Neural progenitor cell (in vitro differentiated cells): ENCODE data around the gene MPZL1. TPM values are rescaled to one million over a fixed set of nuclear protein-coding genes. Genes with fewer than 3 reads are reported as not detected.

Experiments used
- DNase-seq: peaks from one replicate; pipeline ENCODE4 v3.0.0-alpha.2; 2016; ENCODE audit warnings: low spot score
- H2AFZ ChIP-seq: fragments of 200-600 bp; sonication (generic); replicated peaks from 2 replicates; pipeline ENCODE4 v1.6.1; 2016; ENCODE audit warnings: antibody characterized with exemption
- H3F3A ChIP-seq: fragments of 200-600 bp; sonication (generic); 2 replicates; pipeline ENCODE4 v1.6.1; 2016; ENCODE audit warnings: antibody characterized with exemption, low read depth
- H3K27ac ChIP-seq: fragments of 200-600 bp; sonication (generic); 2 replicates; pipeline ENCODE4 v1.5.1; 2016; ENCODE audit warnings: mild to moderate bottlenecking
- H3K27me3 ChIP-seq: fragments of 200-600 bp; sonication (generic); 2 replicates; pipeline ENCODE4 v1.6.1; 2016; ENCODE audit warnings: mild to moderate bottlenecking, moderate library complexity
- H3K36me3 ChIP-seq: fragments of 200-600 bp; sonication (generic); 2 replicates; pipeline ENCODE4 v1.5.1; 2016
- H3K4me1 ChIP-seq: fragments of 200-600 bp; sonication (generic); 2 replicates; pipeline ENCODE4 v1.6.1; 2016; ENCODE audit warnings: mixed run types
- H3K4me2 ChIP-seq: fragments of 200-600 bp; sonication (generic); 2 replicates; pipeline ENCODE4 v1.6.1; 2016
- H3K4me3 ChIP-seq: fragments of 200-600 bp; sonication (generic); 2 replicates; pipeline ENCODE4 v1.5.1; 2016
- H3K79me2 ChIP-seq: fragments of 200-600 bp; sonication (generic); 2 replicates; pipeline ENCODE4 v1.6.1; 2016; ENCODE audit warnings: low read depth
- H3K9ac ChIP-seq: fragments of 200-600 bp; sonication (generic); 2 replicates; pipeline ENCODE4 v1.6.1; 2016
- H3K9me3 ChIP-seq: fragments of 200-600 bp; sonication (generic); 2 replicates; pipeline ENCODE4 v1.5.1; 2016; ENCODE audit warnings: low read depth
- H4K20me1 ChIP-seq: fragments of 200-600 bp; sonication (generic); 2 replicates; pipeline ENCODE4 v1.6.1; 2016; ENCODE audit warnings: low read depth
- H3K27ac Mint-ChIP-seq: 3 replicates; pipeline ENCODE4 v1.8.0; 2021; ENCODE audit warnings: mixed read lengths
- H3K27me3 Mint-ChIP-seq: 2 replicates; pipeline ENCODE4 v1.8.0; 2022; ENCODE audit warnings: low read depth, mild to moderate bottlenecking, inconsistent platforms, moderate library complexity, mixed read lengths; ENCODE audit not compliant: insufficient read depth
- H3K36me3 Mint-ChIP-seq: 3 replicates; pipeline ENCODE4 v1.8.0; 2021; ENCODE audit warnings: mixed read lengths
- H3K4me1 Mint-ChIP-seq: 3 replicates; pipeline ENCODE4 v1.8.0; 2021; ENCODE audit warnings: mixed read lengths
- H3K4me3 Mint-ChIP-seq: 3 replicates; pipeline ENCODE4 v1.8.0; 2021; ENCODE audit warnings: mild to moderate bottlenecking, moderate library complexity, mixed read lengths
- H3K9me3 Mint-ChIP-seq: 3 replicates; pipeline ENCODE4 v1.8.0; 2020; ENCODE audit warnings: mixed read lengths
- EZH2 ChIP-seq: fragments of 200-600 bp; sonication (generic); IDR thresholded peaks from 2 replicates; pipeline ENCODE4 v1.6.1; 2017; ENCODE audit warnings: antibody characterized with exemption, mild to moderate bottlenecking, moderate library complexity
- EZH2phosphoT487 ChIP-seq: fragments of 200-600 bp; sonication (generic); IDR thresholded peaks from 2 replicates; pipeline ENCODE4 v1.6.1; 2017; ENCODE audit warnings: antibody characterized with exemption
- total RNA-seq: library from RNA; depleted of rRNA; stranded (reverse); fragments of >200 nt; gene quantifications from 2 replicates; pipeline ENCODE4 v1.2.3, GENCODE V29; 2015; ENCODE audit warnings: low replicate concordance
- TF ChIP-seq, protein P1 (sequence below): fragments of 200-600 bp; sonication (generic); IDR thresholded peaks from 2 replicates; pipeline ENCODE4 v1.5.1; 2017; ENCODE audit warnings: antibody characterized with exemption, mild to moderate bottlenecking

The MPZL1 gene
- total RNA-seq, 1 donor from 2014 or later: 125 TPM

DNA sequence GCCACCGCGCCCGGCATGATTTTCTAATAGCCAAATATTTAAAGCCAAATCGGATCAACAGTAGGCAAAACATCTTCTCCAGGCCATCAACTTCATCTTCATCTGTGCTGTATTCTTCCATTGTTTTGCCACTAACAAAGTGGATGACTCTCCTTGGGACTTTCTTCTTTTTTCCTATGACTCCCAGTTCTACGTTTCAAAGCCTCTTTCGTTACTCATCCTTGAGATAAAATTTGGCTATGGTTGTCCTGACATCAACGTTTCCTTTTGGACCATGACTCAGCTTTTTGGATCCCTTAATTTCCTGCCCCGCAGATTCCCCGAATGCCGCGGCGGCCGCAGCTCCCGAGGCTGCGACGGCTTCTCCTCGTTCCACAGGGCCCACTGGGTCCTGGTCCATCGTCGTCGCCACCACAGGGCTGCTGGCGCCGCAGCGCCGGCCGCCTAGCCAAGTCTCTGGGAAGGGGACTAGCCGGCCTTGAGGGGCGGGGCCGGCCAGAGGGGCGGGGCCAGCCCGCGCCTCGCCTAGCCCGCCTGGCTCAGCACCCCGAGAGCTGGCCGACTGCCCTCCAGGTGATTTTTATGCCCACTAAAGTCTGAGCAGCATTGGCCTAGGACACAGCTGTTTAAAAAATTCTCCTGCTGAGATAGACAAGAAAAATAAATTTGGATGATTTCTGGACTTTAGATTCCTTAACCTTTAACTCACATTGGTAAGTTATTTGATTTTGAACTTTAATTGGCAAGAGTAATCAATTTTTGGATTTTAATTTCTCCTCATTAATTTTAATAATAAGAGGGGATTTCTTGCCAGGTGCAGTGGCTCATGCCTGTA, 98.3 kb downstream of the MPZL1 start:
- Histone ChIP-seq H2AFZ (peak overlapping the region; percentile 73), H3K79me2 (no peaks in the 10 kb centered on the region), H3K9me3 (no peaks in the 10 kb centered on the region), H4K20me1 (no peaks in the 10 kb centered on the region), H3F3A (no peaks in the 10 kb centered on the region), H3K27ac (no peak overlapping the region), H3K4me1 (peaks cover 3% of the 10 kb centered on the region), H3K4me2 (peak overlapping the region; percentile 60), H3K9ac (no peak overlapping the region), H3K4me3 (peak overlapping the region; percentile 6), H3K36me3 (no peaks in the 10 kb centered on the region), H3K27me3 (no peaks in the 10 kb centered on the region)
- no peaks in the 10 kb centered on the region for H3K36me3 Mint-ChIP-seq
- peaks cover 4% of the 10 kb centered on the region for H3K4me1 Mint-ChIP-seq
- peak overlapping the region; percentile 19 for H3K4me3 Mint-ChIP-seq
- peak overlapping the region; percentile 5 for H3K27ac Mint-ChIP-seq
- peak; percentile 84 for DNase-seq
- H3K9me3 Mint-ChIP-seq: peaks cover 4% of the 10 kb centered on the region
- no peaks in the 10 kb centered on the region for H3K27me3 Mint-ChIP-seq
- no peak for TF ChIP-seq EZH2
- TF ChIP-seq, protein P1, sequence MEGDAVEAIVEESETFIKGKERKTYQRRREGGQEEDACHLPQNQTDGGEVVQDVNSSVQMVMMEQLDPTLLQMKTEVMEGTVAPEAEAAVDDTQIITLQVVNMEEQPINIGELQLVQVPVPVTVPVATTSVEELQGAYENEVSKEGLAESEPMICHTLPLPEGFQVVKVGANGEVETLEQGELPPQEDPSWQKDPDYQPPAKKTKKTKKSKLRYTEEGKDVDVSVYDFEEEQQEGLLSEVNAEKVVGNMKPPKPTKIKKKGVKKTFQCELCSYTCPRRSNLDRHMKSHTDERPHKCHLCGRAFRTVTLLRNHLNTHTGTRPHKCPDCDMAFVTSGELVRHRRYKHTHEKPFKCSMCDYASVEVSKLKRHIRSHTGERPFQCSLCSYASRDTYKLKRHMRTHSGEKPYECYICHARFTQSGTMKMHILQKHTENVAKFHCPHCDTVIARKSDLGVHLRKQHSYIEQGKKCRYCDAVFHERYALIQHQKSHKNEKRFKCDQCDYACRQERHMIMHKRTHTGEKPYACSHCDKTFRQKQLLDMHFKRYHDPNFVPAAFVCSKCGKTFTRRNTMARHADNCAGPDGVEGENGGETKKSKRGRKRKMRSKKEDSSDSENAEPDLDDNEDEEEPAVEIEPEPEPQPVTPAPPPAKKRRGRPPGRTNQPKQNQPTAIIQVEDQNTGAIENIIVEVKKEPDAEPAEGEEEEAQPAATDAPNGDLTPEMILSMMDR: no peak
- TF ChIP-seq EZH2phosphoT487: no peak

DNA sequence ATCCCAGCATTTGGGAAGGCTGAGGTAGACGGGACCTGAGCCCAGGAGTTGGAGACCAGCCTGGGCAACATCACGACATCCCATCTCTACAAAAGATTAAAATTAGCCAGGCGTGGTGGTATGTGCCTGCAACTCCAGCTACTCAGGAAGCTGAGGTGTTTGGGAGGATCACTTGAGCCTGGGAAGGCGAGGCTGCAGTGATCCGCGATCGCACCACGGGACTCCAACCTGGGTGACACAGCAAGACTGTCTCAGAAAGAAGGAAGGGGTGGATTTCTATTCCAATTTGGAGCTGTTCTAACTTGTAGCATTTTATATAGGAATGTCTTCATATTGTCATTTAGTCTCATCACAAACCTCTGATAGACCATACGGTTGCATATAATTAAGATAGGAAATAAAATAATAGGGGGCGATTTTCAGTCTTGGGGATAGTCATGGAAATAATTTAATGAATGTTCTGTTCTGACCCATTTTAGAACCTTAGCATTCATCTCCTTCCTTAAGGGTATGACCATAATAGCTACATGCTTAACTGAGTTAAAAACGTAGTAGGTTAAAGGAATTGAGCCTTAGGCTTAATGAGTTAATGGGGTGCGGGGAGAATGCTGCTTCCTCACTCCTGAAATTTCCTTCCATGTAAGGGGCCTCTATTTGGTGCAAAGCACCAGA, 99.0 kb downstream of the MPZL1 start:
- Histone ChIP-seq H3F3A (no peaks in the 10 kb centered on the region), H2AFZ (no peak overlapping the region), H3K4me3 (no peak overlapping the region), H3K27ac (no peak overlapping the region), H3K4me2 (no peak overlapping the region), H3K36me3 (no peaks in the 10 kb centered on the region), H3K9me3 (no peaks in the 10 kb centered on the region), H3K4me1 (peaks cover 3% of the 10 kb centered on the region), H4K20me1 (no peaks in the 10 kb centered on the region), H3K79me2 (no peaks in the 10 kb centered on the region), H3K9ac (no peak overlapping the region), H3K27me3 (no peaks in the 10 kb centered on the region)
- no peak for DNase-seq
- no peak overlapping the region for H3K4me3 Mint-ChIP-seq
- TF ChIP-seq EZH2: no peak
- TF ChIP-seq EZH2phosphoT487: no peak
- TF ChIP-seq, protein P1: no peak
- no peaks in the 10 kb centered on the region for H3K27me3 Mint-ChIP-seq
- no peak overlapping the region for H3K27ac Mint-ChIP-seq
- H3K9me3 Mint-ChIP-seq: peaks cover 1% of the 10 kb centered on the region
- H3K36me3 Mint-ChIP-seq: no peaks in the 10 kb centered on the region
- peaks cover 4% of the 10 kb centered on the region for H3K4me1 Mint-ChIP-seq

DNA sequence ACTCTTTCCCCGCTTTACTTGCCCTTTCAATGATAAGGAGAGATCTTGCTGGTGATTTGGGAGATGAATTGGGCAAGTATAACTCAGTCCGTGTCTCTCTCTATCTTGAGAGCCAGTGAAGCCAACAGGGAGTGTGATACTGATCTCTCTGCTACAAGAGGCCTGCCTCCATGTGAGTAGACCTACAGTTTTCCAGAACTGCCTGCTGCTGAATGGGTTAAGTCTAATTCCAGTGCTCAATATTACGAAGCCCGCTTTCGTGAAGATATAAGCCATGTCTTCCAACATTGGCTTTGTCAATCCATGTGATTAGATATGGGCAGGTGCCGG, 99.5 kb downstream of the MPZL1 start:
- H3K27me3 ChIP-seq: no peaks in the 10 kb centered on the region
- H3K4me2 ChIP-seq: no peak overlapping the region
- no peaks in the 10 kb centered on the region for H4K20me1 ChIP-seq
- Mint-ChIP-seq H3K4me1 (peaks cover 4% of the 10 kb centered on the region), H3K9me3 (no peaks in the 10 kb centered on the region), H3K27me3 (no peaks in the 10 kb centered on the region), H3K36me3 (no peaks in the 10 kb centered on the region), H3K27ac (no peak overlapping the region), H3K4me3 (no peak overlapping the region)
- H3K27ac ChIP-seq: no peak overlapping the region
- DNase-seq: no peak
- no peaks in the 10 kb centered on the region for H3K79me2 ChIP-seq
- H3K9me3 ChIP-seq: no peaks in the 10 kb centered on the region
- TF ChIP-seq EZH2: no peak
- H3K4me3 ChIP-seq: no peak overlapping the region
- peaks cover 3% of the 10 kb centered on the region for H3K4me1 ChIP-seq
- H2AFZ ChIP-seq: no peak overlapping the region
- H3F3A ChIP-seq: no peaks in the 10 kb centered on the region
- no peaks in the 10 kb centered on the region for H3K36me3 ChIP-seq
- no peak overlapping the region for H3K9ac ChIP-seq
